ENCODE data around the gene AMPD1.

Gene AMPD1

DNA sequence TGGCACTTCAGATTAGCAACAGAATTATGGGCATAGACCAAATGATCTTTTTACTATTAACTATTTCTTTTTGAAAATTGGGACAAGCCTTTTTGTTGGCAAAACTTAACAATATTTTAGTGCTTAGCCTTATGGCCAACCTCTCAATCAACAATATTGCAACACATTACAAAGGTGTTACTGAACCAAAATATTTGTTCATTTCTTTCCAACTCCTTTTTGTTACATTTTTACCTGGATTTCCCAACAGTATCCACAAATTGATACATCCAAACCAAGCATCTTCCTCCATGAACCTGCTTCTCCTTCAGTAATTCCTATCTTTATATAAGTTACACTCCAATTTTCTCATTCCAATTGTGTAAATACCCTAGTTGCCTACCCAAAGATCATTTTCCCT lies 1.5 kb upstream of the AMPD1 start:
- no peak for DNase-seq

DNA sequence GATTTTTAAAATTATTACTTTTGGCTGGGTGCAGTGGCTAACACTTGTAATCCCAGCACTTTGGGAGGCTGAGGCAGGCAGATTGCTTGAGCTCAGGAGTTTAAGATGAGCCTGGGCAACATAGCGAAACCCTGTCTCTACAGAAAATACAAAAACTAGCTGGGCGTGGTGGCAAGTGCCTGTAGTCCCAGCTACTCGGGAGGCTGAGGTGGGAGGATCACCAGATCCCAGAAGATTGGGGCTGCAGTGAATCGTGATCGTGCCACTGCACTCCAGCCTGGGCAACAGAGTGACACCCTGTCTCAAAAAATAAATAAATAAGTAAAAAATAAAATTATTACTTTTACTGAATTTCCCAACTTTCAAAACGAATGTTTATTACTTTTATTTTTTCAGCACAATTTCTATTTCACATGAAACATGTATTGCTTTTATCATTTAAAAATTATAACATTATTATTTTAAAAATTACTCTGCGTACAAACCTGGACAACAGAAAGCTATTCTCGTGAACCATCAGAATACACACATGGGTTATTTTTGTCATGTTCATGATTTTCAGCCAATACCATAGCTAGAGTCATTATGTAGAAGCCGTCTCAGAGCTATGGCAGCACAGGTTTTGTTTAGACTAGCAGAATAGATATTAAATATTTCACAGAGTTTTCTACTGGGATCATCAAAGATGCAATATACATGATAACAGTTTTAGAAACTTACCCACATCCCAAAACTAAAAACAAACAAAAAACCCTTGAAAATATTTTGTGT lies 621 bp downstream of the AMPD1 start:
- no peak for DNase-seq

DNA sequence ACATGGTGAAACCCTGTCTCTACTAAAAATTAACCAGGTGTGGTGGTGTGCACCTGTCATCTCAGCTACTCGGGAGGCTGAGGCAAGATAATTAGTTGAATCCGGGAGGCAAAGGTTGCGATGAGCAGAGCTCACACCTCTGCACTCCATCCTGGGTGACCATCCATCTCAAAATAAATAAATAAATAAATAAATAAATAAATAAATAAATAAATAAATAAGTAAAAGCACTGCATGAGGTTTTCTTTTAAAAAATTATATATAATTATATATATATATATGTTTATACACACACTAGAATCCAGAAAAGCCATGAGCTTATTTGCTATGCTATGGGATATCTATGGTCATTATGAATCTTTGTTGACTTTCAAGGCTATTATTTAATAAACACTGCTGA lies 2.4 kb downstream of the AMPD1 start:
- no peak for DNase-seq

DNA sequence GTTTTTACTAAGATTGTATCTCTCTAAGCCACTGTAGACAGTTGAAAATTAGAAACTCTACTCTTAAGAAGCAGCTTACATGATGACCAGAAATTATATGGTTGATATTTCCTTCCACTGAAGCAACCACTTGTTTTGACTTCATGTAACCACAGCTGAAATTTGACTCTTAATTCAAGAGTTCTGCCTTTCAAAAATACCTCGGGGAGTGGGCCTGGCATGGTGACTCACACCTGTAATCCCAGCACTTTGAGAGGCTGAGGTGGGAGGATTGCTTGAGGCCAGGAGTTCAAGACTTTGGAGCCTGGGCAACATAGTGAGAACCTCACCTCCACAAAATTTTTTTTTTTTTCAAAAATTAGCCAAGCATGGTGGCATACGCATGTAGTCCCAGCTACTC lies 4.3 kb downstream of the AMPD1 start:
- no peak for DNase-seq

DNA sequence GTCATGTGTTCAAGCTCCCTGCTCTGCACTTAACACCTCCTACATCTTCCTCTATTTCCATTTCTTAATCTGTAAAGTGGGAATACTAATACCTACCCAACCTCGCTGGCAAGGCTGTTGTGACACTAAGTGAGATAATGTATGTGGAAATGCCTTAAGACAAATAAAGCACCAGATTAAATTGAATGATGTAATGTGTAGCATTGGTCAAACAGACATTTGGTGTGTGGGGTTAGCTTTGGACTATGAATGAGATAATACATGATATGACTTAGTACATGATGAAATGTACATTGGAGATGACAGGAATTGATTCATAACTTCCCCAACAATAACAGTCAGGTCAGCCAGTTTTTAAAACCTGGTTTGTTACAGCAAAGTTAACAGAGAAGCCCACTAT lies 5.2 kb downstream of the AMPD1 start:
- DNase-seq = no peak

DNA sequence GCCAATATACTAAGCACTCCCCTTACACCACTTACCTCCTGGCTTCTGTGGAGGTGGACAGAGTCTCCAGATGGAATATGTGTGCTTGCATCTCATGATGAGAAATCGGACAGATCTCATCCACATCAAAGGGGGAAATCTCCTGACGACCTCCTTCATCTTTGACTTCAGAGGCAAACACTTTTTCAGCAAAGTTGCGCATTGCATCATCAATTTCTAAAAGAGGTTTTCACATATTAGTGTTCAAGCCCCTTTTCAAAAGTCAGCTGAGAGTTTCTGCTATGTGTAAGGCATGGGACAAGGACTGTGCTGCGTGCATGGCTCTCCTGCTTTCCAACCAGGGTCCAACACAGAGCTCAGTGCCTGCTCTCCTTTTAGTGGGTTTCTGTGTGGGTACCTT lies 6.8 kb downstream of the AMPD1 start:
- DNase-seq = no peak

DNA sequence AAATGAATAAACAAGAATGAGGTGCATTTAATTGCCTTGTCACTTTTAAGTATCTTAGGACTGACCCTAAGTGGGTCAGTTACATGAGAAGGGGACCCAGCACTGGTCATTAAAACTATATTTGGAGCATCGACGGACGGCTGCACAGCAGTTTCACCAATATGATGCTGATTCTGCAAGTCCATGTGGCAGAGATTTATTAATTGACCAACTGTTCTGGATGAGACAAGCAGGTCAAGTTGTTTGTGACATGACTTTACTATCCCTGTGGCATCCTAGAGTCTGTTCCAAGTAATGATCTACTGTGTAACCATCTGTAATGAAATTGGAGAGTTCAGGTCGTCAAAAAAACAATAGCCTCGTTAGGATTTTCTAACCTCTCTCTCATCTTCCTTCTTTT lies 9.5 kb downstream of the AMPD1 start:
- DNase-seq = no peak

DNA sequence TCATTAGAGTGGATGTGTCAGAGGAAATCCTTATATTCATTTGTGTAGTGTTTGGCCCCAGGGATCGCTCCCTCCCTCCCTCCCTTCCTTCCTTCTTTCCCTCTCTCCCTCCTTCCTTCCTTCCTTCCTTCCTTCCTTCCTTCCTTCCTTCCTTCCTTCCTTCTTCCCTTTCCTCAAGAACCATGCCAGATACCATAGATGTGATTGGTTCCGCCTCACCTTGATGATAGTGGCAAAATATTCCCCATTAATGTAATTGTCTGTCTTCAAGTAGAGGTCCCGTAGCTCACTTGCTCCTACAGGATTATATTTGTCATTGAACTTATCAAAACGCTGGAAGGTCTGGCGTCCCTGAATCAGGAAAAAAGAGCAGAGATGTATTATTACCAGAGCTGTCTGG lies 17.7 kb downstream of the AMPD1 start:
- DNase-seq = no peak

DNA sequence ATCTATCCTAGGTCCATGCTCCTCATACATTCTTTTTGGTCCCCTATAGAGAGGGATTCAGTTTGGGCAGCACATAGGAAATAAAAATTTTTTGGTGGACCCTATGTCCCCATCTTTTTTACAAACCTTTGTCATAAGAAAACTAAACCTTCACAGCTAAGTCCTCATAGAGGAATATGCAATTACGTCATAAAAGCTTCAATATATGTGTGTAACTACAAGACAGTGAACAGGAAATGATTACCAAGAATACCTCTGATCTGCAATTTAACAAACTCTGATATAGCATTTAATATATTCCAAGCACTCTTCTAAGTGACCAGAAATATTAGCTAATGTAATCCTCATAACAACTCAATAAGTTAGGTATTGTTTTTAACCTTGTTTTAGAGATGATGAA lies 19.2 kb downstream of the AMPD1 start:
- DNase-seq = no peak

DNA sequence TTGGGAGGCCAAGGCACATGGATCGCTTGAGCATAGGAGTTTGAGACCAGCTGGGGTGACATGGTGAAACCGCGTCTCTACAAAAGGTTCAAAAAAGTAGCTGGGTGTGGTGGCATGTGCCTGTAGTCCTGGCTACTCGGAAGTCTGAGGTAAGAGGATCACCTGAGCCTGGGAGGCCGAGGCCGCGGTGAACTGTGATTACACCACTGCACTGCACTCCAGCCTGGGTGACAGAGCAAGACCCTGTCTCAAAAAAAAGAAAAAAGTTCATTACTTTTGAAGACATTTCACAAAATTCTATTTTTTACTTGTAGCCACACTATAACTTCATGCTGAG lies 23.4 kb downstream of the AMPD1 start:
- DNase-seq = no peak

DNA sequence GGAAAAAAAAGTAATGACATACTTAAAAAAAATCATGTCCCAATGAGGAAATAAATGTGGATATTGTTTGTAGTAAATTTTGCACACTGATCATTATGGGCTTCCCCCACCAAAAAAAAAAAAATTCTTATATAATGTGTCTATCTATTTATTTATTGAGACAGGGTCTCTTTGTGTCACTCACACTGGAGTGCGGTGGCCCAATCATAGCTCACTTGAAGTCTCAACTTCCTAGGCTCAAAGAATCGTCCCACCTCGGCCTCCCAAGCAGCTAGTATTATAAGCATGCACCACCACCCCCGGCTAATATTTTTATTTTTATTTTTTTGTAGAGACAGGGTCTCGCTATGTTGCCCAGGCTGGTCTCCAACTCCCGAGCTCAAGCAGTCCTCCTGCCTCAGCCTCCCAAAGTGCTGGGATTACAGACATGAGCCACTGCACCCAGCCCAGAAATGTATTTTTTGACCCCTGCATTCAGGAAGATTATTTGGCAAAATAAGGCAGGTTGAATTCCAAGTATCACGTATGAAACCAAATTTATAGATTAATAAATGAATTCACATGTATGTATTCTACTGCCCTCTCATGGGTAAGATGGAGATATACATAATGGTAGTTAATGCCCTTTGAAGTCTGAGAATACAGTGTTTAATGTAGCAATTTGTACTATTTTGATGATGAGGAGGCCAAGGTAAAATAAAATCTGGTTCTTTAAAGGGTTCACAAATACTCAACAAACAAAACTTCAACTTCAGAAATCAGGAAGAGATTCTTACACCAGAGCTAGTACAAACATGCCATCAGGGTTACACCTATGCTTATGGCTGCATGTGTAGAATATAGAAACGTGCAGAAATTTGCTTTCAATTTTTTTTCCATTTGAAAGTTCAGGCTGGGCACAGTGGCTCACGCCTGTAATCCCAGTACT lies 24.1 kb downstream of the AMPD1 start:
- DNase-seq = no peak

DNA sequence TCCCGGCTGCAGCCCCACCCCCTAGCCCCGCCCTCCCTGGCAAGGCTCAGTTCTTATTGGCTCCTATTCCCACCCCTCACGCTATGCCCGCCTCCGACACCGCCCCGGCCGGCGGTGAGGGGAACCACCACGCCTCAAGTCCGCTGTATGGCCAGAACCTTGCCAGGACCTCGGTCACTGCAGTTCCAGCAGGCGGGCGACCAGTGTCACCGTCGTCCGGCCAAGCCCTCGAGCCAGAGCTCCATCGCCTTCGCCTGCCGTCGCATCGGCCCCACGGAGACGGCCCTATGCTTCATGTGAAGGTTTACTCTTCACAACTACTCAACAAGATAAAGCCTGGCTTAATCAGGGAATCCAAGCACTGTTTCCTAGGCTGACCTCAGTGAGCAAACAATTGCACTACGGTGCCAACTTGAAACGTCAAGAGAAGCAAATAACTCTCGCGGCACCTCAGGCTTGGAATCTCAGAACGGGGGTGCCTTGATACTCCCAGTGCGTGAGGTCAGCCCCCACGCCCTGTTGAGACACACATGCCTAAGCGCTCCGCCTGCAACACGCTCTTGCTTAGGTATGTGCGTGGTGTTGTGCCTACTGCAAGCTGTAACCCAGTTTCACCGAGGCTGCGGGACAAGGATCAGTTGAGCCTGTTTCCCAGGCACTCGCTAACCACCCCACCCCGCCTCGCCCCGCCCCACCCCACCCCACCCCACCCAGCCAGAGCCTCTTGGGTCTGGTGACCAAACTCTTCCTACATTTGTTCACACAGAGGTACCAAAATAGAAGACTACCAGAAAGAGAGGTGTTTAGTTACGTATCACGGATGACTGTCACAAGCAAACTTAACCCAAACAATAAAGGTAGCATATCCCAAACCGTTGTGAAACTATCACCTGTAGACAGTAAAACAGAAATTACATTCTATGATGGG lies 25.0 kb downstream of the AMPD1 start:
- peak; percentile 87 to 89 for DNase-seq

DNA sequence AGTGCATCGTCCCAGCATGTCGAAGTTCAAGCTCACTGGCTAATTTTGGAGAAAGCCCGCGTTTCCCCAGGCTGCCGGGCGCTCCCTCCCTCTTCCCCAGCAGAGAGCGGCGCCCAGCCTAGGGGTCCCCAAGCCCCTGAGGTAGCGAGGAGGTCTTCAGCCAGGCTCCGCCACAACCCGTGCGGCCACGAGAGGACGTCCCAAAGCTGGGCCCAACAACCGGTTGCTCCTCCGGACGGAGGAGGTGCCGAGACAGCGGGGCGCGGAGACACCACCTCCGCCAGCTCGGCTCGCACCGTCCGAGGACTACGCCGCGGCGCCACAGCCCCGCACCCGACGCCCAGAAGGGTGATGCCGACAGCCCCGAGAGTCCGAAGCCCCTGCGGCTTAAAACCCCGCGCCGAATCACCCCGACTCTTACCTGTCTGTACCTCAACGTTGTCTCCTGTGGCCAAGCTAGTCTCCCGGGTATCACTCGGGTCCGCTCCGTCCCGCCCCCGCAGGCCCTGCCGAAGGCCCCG lies 25.7 kb downstream of the AMPD1 start, which contains the start of gene DENND2C:
Gene DENND2C, minus strand, starts transcription at position 488 of the 521 bp plus-strand sequence. CDS start 44,065 bp downstream, outside the sequence.
- no peak for DNase-seq

DNA sequence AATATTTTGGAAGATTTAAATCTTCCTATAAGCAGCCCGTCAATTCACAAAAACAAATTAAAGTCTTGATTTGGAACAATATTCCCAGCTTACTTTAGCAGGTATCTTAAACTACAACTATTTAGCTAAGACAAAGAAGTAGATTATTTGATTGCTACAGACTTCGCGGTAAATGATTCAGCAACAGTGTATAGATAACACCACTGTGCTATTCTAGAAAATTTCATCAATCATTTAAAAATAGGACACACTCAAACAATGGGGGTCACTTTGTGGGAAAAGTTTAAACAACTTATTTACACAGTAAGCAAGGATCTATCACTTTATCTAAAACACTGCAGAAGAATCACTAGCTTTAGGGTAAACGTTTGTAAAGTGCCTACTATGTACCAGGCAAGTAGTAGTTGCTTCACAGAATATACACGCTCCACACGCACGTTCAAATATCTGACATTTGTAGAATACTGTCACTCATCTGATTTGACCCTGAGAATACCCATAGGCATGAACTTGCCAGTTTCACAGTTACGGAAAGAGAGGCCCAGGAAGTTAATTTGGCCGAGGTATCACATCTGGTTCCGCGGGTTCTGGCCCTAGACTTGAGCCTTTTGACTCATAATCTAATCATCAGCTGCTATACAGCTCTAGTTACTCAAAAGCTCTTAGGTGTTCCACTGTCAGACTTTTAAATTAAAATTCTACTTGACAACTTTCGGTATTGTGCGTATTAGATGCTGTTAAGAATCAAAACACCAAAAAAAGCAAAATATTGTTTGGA lies 26.4 kb downstream of the AMPD1 start:
- DNase-seq = no peak

DNA sequence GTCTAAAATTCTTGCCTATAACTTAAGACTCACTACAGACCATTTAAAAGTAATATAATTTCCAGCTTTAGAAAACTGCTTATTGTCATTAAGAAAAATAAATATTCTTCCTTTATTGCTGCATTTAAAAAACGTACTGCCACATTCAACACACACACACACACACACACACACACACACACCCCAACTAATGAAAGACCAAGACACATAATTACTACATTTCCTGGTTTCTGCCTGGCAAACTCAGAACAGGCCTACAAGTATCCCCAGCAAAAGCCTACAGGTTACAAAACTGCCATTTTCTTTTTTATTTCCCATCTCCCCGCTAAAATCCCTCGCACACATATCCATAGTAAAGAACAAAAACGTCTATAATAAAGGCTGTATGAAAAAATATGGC lies 27.0 kb downstream of the AMPD1 start:
- no peak for DNase-seq

DNA sequence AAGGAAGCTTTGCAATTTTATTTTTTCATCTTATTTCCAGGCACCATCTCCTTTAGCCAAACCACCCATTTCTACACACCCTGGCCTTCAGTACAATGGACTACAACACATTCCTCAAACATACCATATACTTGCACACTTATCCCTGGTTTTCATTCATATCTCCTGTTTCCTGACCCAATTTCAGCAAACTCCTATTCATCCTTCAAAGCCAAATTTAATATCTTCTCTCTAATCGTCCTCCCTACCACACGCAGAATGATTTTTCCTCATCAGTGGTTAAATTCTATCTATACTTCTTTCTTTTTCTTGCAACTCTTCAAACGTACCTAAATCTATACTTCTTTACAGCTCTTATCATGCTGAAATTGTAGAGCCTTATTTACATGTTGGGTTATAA lies 28.4 kb downstream of the AMPD1 start:
- DNase-seq = no peak

DNA sequence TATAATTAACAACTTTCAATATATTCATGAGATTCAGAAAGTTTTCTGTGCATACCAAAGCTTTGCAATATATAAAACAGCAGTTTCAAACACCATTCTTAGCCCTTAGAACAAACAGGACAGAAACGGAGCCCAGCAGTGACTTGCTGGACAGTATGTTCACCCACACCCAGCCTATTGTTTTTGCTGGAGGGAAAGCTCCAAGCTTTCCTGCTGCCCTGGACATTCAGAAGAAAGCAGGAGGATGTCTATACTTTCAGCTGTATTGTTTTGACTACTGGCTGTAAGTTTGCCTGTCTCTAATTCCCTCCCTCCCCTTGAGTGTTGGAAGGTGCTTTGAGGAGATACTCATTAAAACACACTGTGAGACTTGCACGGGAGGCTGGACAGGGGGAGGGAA lies 35.1 kb downstream of the AMPD1 start:
- no peak for DNase-seq

DNA sequence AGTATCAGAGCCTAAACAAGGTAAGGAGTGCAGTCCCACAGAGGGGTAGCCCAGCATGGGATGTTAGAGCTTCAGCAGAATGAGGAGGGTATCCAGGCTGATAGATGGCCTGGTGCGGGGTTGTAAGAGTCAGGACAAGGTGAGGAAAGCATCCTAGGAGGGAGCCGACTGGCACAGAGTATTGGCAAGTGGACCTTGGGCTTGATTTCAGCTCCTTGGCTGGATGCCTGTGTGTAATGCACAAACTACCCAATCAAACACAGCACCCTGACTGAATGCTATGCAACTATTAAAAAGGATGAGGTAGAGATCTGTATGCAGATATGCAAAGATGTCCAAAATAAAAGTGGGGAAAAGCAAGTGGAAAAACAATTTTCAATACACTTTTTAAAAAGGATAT lies 43.5 kb downstream of the AMPD1 start:
- DNase-seq = no peak

DNA sequence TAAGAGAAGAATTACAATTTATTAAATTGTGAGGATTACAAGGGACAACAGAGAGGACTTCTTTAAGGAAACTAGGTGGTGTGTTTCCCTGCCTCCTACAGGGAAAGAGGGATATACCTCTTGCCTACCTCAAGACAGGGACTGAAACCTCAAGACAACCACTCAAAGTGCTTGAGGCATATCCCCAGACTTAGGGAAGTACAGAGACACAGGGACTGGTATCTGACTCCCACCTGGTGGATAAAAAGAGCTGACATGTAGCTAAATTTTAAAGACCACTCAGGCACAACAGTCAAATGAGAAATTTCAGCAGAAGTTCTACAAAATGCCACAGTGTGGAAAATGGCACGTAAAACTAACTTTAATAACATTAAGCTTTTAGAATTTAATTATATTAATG lies 46.8 kb downstream of the AMPD1 start:
- DNase-seq = no peak

DNA sequence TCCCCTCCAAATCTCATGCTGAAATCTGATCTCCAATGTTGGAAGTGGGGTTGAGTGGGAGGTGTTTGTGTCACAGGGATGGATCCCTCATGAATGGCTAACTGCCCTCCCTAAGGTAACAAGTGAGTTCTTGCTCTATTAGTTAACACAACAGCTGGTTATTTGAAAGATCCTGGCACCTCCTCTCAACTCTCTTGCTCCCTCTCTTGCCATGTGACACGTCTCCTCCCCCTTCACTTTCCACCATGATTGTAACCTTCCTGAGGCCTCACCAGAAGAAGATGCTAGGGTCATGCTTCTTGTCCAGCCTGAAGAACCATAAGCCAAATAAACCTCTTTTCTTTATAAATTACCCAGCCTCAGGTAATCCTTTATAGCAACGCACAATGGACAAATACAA lies 54.0 kb downstream of the AMPD1 start:
- DNase-seq = no peak

DNA sequence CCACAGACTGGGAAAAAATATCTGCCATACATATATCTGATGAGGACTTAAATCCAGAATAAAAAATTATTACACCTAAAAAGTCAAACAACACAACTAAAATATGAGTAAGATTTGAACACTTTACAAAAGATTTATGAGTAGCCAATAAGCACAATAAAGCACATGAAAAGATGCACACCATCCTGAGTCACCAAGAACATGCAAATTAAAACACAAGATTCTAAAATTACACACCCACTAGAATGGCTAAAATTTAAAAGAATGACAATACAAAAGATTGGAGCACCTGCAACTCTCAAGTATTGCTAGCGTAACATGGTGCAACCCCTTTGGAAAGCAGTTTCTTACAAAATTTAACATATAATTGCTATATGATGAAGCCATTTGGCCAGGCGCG lies 56.4 kb downstream of the AMPD1 start:
- DNase-seq = no peak

DNA sequence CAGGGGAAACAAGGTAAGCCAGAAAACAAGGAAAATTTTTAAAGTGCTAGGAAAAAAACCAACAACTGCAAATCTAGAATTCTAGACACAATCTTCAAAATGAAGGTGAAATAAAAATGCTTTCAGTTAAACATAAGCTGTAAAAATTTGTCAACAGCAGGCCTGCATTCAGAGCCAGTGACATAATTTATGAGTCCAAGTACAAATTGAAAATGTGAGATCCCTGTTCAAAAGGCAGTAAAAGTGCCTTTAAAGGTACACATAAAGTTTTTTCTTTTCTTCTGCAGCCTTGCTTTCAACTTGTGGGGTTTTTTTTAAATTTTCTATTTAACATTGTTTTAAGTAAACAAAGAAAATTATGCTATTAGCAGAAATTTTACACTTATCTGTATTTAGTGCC lies 62.9 kb downstream of the AMPD1 start:
- no peak for DNase-seq
